Occipital lobe (tissue), 3 donors: Measurements from ENCODE around the gene WNK3. TPM values are rescaled to one million over a fixed set of nuclear protein-coding genes. Genes with fewer than 3 reads are reported as not detected.

Experiments used
- DNase-seq: peaks from one replicate; lab custom pipeline; 2025; lab: John Stamatoyannopoulos, UW
- small RNA-seq: library from RNA; depleted of rRNA; stranded (forward); fragments of <200 nt; gene quantifications from one replicate; pipeline ENCODE3, GENCODE V24; 2014
- total RNA-seq: library from RNA; depleted of rRNA; stranded (reverse); fragments of >200 nt; gene quantifications from one replicate; pipeline ENCODE4 v1.2.3, GENCODE V29; 2014

WNK3 gene
- total RNA-seq, 1 donor from 2014 or later, result 65.8 TPM

GRCh38 chrX:54171527-54172250 is 186.2 kb downstream of the WNK3 start:
- DNase-seq, result no peak

GRCh38 chrX:54171091-54171490 is 186.8 kb downstream of the WNK3 start:
- no peak for DNase-seq

- DNase-seq, result no peak
These were observed 190.9 kb downstream of the WNK3 start for GRCh38 chrX:54166915-54167314.

- DNase-seq, result no peak
These were observed 200.3 kb downstream of the WNK3 start for GRCh38 chrX:54157561-54157960.

Small RNA genes within 50 kb of the gene (small RNA-seq; reads per million reads assigned to genes)
- not detected for gene AL589872.1
- not detected for gene RNU6-434P

Other genes starting within 250 kb of the WNK3 start
- 7.2 TPM for gene FAM120C, start 174.8 kb downstream of the WNK3 start, total RNA-seq
- 11.9 TPM for gene TSR2, start 82.4 kb upstream of the WNK3 start, total RNA-seq
- 9.0 TPM for gene FGD1, start 138.2 kb upstream of the WNK3 start, total RNA-seq
- gene GNL3L, start 172.2 kb upstream of the WNK3 start, total RNA-seq, result 17.6 TPM